GM21737 (cell line): ENCODE results near the gene C16orf82.

Experiments
- ATAC-seq: cut with Tn5 transposase; IDR thresholded peaks from one replicate; pipeline ENCODE4 v1.9.1; 2021; ENCODE audit warnings: mild to moderate bottlenecking, moderate library complexity; ENCODE audit not compliant: unreplicated experiment

Gene C16orf82

DNA sequence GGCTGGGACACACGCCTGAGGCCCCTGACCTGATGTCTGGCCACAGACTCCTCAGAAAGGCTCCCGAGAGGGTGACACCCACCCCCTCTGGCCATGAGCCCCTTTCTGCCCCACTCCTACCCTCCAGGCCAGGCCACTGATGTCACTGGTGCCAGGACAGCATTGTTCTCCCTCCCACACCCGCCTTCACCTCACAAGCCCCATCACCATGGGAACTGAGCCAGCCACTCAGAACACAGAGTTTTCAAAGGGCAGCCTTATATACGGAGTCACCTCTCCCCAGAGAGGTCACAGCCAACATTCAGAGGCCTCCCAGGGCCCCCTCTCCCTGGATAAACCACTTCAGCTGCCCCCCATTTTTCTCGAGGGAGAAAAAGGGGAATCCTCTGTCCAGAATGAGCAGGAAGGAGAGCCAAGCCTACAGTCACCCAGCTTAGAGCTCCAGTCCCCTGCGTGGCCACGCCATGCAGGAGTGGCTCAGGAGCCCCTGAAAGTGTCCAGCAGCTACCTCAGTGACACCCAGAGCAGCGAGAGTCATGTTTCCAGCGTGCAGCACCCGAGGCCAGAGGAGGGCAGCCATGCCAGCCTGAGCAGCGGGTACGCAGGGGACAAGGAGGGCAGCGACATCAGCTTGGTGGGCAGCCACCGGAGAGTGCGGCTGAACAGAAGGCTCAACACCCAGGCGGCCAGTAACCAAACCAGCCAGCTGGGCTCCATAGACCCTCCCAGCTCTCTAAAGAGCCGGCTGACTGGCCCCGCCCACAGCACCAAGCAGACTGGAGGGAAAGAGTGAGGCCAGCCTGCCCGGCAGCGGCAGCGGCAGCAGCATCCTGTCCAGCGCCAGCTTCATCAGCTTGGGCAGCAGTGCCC, at the start of gene C16orf82:
TSS of gene C16orf82 (plus strand) at position 260 of the 870 bp plus-strand sequence.
- ATAC-seq = no peak

- ATAC-seq = no peak
Measured at GRCh38 chr16:27020031-27020430, 46.7 kb upstream of the C16orf82 start.

DNA sequence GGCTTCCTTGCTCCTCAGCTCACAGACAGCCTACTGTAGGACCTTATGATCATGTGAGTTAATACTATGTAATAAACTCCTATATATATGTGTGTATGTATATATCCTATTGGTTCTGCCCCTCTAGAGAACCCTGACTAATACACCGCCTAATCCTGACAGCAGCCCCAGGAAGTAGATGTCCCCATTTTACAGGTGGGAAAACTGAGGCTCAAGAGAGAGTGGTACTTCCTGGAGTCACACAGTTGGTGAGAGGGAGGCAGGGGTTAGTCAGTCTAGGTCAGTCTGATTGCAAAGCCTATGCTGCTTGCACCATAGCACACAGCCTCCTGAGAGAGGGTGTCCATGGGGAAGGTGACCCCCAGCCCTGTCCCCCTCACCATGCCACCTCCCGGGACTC, 42.7 kb upstream of the C16orf82 start:
- no peak for ATAC-seq

- ATAC-seq = no peak
Measured at GRCh38 chr16:27025581-27025980, 41.1 kb upstream of the C16orf82 start.

DNA sequence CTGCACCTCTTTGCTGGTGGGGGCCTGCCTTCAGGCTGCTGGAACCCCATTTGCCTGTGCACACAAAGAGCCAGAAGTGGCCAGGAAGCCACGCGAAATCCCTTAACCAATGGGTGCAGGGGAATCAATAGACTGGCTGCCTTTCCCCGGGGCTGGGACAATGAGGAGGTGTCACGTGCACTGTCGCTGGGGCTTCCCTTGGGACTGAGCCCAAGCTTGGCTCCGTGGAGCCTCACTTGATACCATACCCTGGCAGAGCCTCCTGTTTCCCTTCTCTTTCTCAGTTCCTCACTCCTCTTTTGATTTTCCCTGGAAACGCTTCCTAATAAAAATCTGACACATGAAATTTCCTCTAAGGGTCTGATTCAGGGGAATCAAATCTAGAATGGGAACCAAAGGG, 38.8 kb upstream of the C16orf82 start:
- no peak for ATAC-seq

DNA sequence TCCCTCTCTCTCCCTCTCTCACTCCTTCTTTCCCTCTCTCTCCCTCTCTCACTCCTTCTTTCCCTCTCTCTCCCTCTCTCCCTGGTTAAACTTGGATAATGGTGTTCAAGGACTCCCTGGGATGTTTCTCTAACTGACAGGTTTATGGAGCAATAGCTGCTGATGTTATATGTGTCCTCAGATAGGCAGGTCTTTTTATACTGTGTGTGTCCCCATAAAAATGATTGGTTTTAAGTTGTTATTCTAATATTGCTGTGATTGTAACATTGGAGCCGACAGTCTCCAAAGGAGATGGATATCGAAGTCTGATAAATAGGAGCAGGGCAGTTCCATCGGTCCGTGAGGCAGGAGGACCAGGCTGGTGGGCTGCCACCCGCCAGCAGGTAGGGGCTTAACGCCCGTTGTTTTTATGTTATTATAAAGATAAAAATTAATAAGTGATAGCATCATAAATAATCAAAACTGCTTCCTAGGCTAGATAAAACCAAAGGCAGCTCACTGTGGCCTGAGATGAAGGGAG, 38.1 kb upstream of the C16orf82 start:
- no peak for ATAC-seq

DNA sequence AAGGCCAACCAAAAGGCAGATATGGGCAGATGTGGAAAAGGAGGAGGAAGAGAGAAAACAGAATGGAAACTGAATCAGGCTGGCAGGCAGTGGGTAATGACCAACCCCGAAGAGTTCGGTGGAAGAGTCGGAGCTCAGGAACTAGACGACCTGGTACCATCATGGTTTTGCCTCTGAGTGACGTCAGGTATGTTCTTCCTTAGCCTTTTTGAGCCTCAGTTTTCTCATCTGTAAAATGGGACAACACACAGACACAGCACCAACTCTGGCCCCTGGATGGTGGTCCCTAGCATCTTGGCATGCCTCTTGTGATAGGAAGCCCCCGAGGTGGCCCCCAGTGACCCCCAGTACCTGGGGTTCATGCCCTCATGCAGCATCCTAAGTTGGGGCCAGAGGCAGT, 37.2 kb upstream of the C16orf82 start:
- ATAC-seq = no peak

GRCh38 chr16:27033281-27033979, 33.3 kb upstream of the C16orf82 start:
- no peak for ATAC-seq

DNA sequence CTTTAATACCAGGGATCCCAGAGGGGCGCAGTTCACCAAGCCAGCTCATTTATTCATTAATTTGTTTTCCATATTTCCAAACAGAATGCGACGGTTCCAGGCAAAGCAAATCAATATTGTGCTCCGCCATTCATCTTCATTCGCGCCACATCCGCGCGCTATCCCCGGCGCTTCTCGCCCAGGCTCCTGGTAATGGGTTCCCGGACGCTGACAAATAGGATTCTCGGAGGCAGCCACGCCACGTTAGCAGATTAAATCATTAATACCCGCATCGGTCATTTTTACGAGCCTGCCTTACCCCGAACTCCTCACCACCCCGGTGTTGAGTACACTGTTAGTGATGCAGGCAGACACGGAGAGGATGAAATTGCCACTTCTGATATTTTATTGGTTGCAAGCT, 26.0 kb upstream of the C16orf82 start:
- no peak for ATAC-seq

GRCh38 chr16:27046958-27047518, 19.7 kb upstream of the C16orf82 start:
- no peak for ATAC-seq

- ATAC-seq = no peak
Measured at GRCh38 chr16:27048316-27048715, 18.4 kb upstream of the C16orf82 start.

DNA sequence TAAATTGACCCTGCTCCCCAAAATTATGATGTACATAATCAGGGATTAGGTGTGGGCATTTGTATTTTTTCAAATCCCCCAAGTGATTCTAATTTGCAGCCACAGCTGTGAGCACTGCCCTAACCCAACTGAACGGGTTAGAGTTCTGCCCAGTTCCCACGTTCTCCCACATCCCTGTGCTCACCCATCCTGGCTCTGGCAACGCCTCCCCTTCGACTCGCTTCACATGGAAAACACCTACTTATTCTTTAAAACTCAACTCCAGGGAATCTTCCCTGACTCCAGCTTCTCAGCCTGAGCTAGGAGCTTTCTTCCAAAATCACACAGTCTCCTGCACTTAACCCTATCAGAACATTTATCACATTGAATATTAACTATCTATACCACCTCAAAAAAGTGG, 17.6 kb upstream of the C16orf82 start:
- ATAC-seq = no peak

- no peak for ATAC-seq
Measured at GRCh38 chr16:27052007-27052406, 14.7 kb upstream of the C16orf82 start.

- no peak for ATAC-seq
Measured at GRCh38 chr16:27053996-27054395, 12.7 kb upstream of the C16orf82 start.

GRCh38 chr16:27058299-27058698, 8.4 kb upstream of the C16orf82 start:
- no peak for ATAC-seq

DNA sequence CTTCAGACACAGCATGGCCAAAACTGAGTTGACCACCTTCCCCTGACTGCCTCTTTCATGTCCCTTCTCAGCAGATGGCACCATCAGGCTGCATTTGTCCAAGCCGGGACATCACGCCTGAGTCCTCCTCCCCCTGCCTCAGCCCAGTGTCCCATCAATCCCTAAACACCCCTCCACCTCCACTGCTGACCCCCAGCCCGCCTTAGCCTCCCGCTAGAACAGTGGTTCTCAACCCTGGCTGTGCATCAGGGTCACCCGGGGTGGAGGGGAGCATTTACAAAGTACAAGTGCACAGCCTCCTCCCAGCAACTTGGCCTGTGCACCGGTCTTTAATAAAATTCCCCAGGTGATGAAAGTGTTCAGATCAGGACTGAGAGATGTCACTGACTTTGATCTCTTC, 4.0 kb downstream of the C16orf82 start:
- ATAC-seq = no peak

DNA sequence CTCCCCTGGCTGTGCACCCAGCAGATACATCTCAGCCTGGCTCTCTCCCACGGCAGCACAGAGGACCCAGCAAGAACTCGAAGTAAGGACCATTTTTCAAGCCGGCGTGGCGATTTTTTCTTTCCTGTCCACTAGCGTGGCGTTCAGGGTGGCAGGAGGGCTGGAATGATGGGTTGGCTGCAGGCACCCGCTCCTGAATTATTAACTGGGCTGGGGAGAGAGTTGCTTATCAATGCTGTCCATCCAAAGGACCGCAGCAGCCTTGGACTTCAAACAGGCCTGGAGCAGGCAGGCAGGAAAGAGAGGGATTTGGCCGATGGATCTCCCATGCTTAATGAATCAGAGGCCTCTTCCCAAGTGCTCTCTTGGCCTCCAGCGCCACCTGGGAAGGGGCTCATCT, 7.0 kb downstream of the C16orf82 start:
- no peak for ATAC-seq

- ATAC-seq = no peak
Measured at GRCh38 chr16:27080895-27081294, 14.2 kb downstream of the C16orf82 start.

GRCh38 chr16:27083861-27084261, 17.1 kb downstream of the C16orf82 start:
- ATAC-seq = no peak

- no peak for ATAC-seq
Measured at GRCh38 chr16:27084307-27085028, 17.7 kb downstream of the C16orf82 start.

DNA sequence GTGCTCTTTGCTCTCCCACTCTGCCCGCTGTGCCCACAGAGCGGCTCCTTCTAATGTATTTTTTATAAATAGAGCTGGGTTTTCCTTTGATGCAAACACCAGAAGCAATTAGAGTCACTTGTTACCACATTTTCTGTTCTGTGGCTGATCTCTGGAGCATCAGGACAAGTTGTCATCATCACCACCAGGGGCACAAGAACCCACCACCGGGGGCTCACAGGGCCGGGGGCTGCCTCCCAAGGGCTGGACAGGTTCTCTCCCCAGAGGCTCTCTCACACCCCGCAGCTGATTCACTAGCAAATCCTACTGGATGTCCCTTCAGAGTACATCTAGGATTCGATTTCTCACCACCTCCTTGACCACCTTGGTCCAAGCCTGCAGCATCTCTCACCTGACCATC, 18.5 kb downstream of the C16orf82 start:
- ATAC-seq = no peak
